ENCODE measurements around the gene HTATIP2.

DNA sequence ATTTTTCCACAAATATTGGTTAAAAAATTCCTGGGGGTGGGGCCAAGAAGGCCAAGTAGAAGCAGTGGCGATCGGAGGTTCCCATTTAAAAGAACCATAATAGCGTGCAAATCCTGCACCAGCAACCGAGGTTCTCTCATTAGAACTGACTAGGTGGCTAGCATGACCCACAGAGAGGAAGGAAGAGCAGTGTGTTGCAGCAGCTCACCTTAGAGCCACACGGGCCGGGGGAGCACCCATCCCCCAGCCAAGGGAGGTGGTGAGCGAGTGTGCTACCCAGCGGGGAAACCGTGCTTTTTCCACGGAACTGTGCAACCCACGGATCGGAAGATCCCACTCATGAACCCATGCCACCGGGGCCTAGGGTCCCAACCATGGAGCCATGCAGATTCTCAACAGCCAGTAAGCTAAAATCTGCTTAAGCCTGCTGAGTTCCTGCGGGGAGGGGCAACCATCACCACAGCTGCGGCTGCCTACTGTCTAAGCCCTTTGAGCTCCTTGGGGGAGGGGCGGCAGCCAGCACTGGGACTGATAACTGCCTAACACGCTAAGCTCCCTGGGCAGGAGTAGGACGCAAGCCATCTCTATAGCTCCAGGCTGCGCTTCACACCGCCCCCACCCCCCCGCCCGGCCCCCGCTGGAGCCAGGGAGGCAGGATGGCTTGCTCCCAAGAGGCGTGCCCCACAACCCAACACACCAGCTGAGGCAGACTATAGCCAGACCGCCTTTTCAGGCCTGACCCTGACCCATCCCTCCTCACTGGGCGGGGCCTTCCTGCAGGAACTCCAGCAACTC, 21.0 kb upstream of the HTATIP2 start:
- TF ChIP-seq, protein P1, sequence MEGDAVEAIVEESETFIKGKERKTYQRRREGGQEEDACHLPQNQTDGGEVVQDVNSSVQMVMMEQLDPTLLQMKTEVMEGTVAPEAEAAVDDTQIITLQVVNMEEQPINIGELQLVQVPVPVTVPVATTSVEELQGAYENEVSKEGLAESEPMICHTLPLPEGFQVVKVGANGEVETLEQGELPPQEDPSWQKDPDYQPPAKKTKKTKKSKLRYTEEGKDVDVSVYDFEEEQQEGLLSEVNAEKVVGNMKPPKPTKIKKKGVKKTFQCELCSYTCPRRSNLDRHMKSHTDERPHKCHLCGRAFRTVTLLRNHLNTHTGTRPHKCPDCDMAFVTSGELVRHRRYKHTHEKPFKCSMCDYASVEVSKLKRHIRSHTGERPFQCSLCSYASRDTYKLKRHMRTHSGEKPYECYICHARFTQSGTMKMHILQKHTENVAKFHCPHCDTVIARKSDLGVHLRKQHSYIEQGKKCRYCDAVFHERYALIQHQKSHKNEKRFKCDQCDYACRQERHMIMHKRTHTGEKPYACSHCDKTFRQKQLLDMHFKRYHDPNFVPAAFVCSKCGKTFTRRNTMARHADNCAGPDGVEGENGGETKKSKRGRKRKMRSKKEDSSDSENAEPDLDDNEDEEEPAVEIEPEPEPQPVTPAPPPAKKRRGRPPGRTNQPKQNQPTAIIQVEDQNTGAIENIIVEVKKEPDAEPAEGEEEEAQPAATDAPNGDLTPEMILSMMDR (conservative IDR thresholded peaks at IDR 0.05; ENCODE audit: low read depth, low read length), result no peak
- TF ChIP-seq POLR2A (IDR thresholded peaks at IDR 0.05; ENCODE audit: low read depth, low read length) (no peak), SMC3 (IDR thresholded peaks at IDR 0.05; ENCODE audit: low read depth, low read length) (no peak), BHLHE40 (IDR thresholded peaks at IDR 0.05; ENCODE audit: low read depth, low read length) (no peak), MXI1 (IDR thresholded peaks at IDR 0.05; ENCODE audit: borderline replicate concordance, low read depth, low read length) (no peak), MAFK (IDR thresholded peaks at IDR 0.05; ENCODE audit: low read depth, low read length) (no peak), RCOR1 (IDR thresholded peaks at IDR 0.05; ENCODE audit: insufficient replicate concordance, low read length) (no peak), MAZ (IDR thresholded peaks at IDR 0.05; ENCODE audit: borderline replicate concordance, low read depth, low read length) (no peak; the same call in 1 of the 2 replicates), RAD21 (IDR thresholded peaks at IDR 0.05; ENCODE audit: low read length) (no peak), CEBPB (IDR thresholded peaks at IDR 0.05; ENCODE audit: low read depth, low read length) (no peak), FOS (IDR thresholded peaks at IDR 0.05; ENCODE audit: low read depth, low read length) (no peak)
- TF ChIP-seq, protein P2, sequence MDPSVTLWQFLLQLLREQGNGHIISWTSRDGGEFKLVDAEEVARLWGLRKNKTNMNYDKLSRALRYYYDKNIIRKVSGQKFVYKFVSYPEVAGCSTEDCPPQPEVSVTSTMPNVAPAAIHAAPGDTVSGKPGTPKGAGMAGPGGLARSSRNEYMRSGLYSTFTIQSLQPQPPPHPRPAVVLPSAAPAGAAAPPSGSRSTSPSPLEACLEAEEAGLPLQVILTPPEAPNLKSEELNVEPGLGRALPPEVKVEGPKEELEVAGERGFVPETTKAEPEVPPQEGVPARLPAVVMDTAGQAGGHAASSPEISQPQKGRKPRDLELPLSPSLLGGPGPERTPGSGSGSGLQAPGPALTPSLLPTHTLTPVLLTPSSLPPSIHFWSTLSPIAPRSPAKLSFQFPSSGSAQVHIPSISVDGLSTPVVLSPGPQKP (IDR thresholded peaks at IDR 0.05; ENCODE audit: borderline replicate concordance, low read depth, low read length), result no peak
- TF ChIP-seq, protein P3, sequence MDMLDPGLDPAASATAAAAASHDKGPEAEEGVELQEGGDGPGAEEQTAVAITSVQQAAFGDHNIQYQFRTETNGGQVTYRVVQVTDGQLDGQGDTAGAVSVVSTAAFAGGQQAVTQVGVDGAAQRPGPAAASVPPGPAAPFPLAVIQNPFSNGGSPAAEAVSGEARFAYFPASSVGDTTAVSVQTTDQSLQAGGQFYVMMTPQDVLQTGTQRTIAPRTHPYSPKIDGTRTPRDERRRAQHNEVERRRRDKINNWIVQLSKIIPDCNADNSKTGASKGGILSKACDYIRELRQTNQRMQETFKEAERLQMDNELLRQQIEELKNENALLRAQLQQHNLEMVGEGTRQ (IDR thresholded peaks at IDR 0.05; ENCODE audit: low read depth, low read length), result no peak

Data from IMR-90 (cell line).